Measurements from ENCODE around the gene ZNF550. TPM values are rescaled to one million over a fixed set of nuclear protein-coding genes. Genes with fewer than 3 reads are reported as not detected.

ZNF550 gene
- total RNA-seq, 4 donors from 2014 or later, result 3.7 to 8.8 (median 6.9) TPM

DNA sequence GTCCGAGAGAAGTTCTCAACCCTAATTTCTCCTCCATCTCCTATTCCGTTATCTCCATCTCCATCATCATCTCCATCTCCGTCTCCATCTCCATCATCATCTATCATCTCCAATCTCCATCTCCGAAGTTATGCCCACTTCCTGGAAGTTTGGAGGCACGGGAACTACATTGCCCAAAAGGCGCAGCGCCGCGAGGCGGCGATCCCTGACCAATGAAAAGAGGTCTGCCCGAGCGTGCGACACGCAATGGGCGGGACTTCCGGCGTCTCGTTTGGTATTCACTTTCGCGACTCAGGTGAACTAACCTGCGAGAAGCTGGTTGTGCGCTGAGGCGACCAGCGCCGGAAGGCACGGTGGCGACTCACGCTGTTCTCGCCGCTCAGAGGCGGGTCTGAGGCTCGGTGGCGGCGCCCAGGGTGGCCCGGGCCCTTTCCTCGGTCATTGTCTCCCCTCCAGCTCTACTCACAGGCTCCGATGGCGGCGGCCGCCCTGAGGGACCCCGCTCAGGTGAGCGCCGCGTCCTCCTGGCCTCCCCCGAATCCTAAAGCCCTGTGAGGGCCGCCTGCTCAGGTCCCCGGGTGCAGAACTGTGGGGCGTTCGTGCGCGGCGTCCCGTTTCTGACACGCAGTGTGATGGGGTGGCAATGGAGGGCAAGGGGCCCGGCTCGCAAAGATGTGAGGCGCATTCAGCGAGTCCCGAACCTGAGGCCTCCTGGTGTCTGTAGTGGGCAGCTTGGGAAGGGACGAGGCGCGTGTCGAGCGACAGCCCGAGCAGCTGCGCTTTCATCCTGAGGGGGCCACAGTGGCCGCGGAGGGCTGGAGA, 72.0 kb downstream of the ZNF550 start, which contains the start of gene ZNF419:
ZNF419 (plus strand) TSS at position 274 of the 822 bp plus-strand sequence; CDS start at position 475, 201 bp downstream.
- ATAC-seq (ENCODE audit: low FRiP score) (peak; percentile 89), DNase-seq (ENCODE audit: low spot score) (peak; percentile 79)

Other genes with a start within 250 kb of the ZNF550 start
- gene ZNF543, start 239.4 kb downstream of the ZNF550 start, total RNA-seq, result 1 to 10 TPM; 5.6 to 8.4 (median 7.3) TPM
- 10 to 100 TPM in 1 of 4 donors, 1 to 10 TPM in 3; 4.6 to 11.0 (median 7.3) TPM for gene ZNF304, start 208.6 kb downstream of the ZNF550 start, total RNA-seq
- 10 to 100 TPM; 15.3 to 22.9 (median 16.9) TPM for gene TRAPPC2B, start 196.3 kb downstream of the ZNF550 start, total RNA-seq
- 1 to 10 TPM; 1.9 to 2.6 (median 2.6) TPM for gene ZNF547, start 196.3 kb downstream of the ZNF550 start, total RNA-seq
- gene ZNF548, start 170.0 kb downstream of the ZNF550 start, total RNA-seq, result 10 to 100 TPM; 11.7 to 35.9 (median 22.7) TPM
- 10 to 100 TPM in 2 of 4 donors, 1 to 10 TPM in 2; 5.8 to 12.5 (median 9.3) TPM for gene ZNF17, start 148.7 kb downstream of the ZNF550 start, total RNA-seq
- gene ZNF749, start 124.5 kb downstream of the ZNF550 start, total RNA-seq, result 10 to 100 TPM in 1 of 4 donors, 1 to 10 TPM in 3; 3.3 to 18.0 (median 7.6) TPM
- gene VN1R1, start 102.7 kb downstream of the ZNF550 start, total RNA-seq, result under 1 TPM in 3 of 4 donors, not detected in 1; 0.19 to 0.48 (median 0.44) TPM
- gene ZNF772, start 82.3 kb downstream of the ZNF550 start, total RNA-seq, result 10 to 100 TPM in 1 of 4 donors, 1 to 10 TPM in 3; 4.5 to 17.2 (median 8.6) TPM
- gene ZNF419, start 72.1 kb downstream of the ZNF550 start, total RNA-seq, result 10 to 100 TPM in 3 of 4 donors, 1 to 10 TPM in 1; 5.8 to 14.8 (median 12.5) TPM
- 10 to 100 TPM in 2 of 4 donors, 1 to 10 TPM in 2; 5.7 to 15.5 (median 9.6) TPM for gene ZNF773, start 59.9 kb downstream of the ZNF550 start, total RNA-seq
- 1 to 10 TPM; 2.4 to 6.6 (median 4.9) TPM for gene ZNF549, start 32.5 kb downstream of the ZNF550 start, total RNA-seq
- gene ZNF416, start 19.0 kb upstream of the ZNF550 start, total RNA-seq, result 1 to 10 TPM; 2.0 to 6.0 (median 3.7) TPM
- gene ZIK1, start 24.3 kb upstream of the ZNF550 start, total RNA-seq, result 1 to 10 TPM; 1.3 to 3.5 (median 2.5) TPM
- gene ZNF530, start 40.0 kb upstream of the ZNF550 start, total RNA-seq, result 1 to 10 TPM in 3 of 4 donors, under 1 TPM in 1; 0.65 to 3.6 (median 3.0) TPM
- gene ZNF134, start 54.4 kb upstream of the ZNF550 start, total RNA-seq, result 10 to 100 TPM in 3 of 4 donors, 1 to 10 TPM in 1; 9.6 to 25.1 (median 13.8) TPM
- gene ZNF211, start 73.3 kb upstream of the ZNF550 start, total RNA-seq, result 10 to 100 TPM in 1 of 4 donors, 1 to 10 TPM in 3; 5.3 to 15.0 (median 9.2) TPM
- not detected for gene ZSCAN4, start 109.1 kb upstream of the ZNF550 start, total RNA-seq
- 10 to 100 TPM in 1 of 4 donors, 1 to 10 TPM in 3; 7.3 to 22.2 (median 8.1) TPM for gene ZNF551, start 122.1 kb upstream of the ZNF550 start, total RNA-seq
- gene ZNF154, start 149.3 kb upstream of the ZNF550 start, total RNA-seq, result 1 to 10 TPM; 1.4 to 4.4 (median 2.8) TPM
- gene ZNF671, start 167.8 kb upstream of the ZNF550 start, total RNA-seq, result 10 to 100 TPM in 1 of 4 donors, 1 to 10 TPM in 3; 3.0 to 10.2 (median 6.3) TPM
- gene ZNF776, start 187.0 kb upstream of the ZNF550 start, total RNA-seq, result 10 to 100 TPM in 2 of 4 donors, 1 to 10 TPM in 2; 5.3 to 18.1 (median 10.1) TPM
- gene ZNF586, start 209.8 kb upstream of the ZNF550 start, total RNA-seq, result 10 to 100 TPM; 14.3 to 21.1 (median 17.4) TPM

All from omental fat pad (tissue), 4 donors.